ENCODE results near the gene RNASE2. TPM values are rescaled to one million over a fixed set of nuclear protein-coding genes. Genes with fewer than 3 reads are reported as not detected.
"Not testable (repeated sequence)": the region's sequence is repeated elsewhere in the genome, so short reads cannot be mapped to it uniquely, and the experiment has no call there.

RNASE2 gene
- total RNA-seq, 1 donor from 2014 or later: not detected

DNA sequence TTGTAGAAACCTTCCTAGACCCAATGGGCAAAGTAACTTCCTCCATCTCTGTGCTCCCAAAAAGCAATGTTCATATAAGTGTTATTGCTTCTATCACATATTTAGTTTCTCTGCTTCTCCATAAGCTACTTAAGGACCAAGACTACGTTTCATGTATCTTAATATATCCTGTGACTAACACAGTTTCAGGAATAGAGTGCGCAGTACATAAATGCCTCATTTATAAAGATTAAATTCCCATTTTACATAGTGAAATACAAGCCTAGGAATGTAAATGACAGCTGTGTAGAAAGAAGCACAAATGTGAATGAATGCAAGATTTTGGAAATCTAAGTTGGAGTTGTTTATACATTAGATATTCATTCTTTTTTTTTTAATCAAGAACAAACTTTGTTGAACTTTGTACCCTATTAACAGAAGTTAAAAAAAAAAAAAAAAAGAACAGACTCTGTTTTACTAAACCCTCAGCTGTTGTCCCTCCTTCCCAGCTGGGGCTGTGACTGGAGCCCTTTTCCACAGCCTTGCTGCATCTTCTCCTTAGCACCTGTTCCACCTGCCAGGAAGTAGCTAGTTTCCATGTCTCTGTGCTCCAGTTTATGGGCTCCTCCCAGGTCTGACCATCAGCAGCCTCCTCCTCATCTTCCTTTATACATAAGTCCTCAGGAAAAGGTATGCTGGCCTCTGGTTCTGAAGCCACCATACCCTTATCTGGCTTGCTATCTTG, 27.5 kb downstream of the RNASE2 start:
- DNase-seq (ENCODE audit: low read depth): peak; percentile 47

GRCh38 chr14:20985650-20986049, 30.4 kb downstream of the RNASE2 start:
- not testable (repeated sequence) for DNase-seq (ENCODE audit: low read depth)

DNA sequence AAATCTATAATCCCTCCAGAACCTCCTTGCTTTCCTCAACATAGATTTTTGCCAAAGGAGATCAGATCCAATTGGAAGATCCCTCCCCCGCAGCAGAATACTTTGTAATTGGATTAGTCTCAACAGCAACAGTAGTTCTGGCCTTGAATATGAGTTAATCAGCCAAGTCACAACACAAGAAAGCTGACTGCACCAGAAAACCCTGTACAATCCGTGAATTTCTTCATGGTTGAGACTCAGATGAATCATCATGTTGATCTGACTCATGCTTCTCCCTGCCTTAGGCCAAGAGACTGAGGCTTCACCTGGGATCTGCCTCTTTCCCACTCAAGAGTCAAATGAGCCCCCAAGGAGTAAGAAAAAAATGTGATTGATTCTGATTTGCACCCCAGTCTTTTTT, 31.5 kb downstream of the RNASE2 start:
- DNase-seq (ENCODE audit: low read depth): peak; percentile 53

DNA sequence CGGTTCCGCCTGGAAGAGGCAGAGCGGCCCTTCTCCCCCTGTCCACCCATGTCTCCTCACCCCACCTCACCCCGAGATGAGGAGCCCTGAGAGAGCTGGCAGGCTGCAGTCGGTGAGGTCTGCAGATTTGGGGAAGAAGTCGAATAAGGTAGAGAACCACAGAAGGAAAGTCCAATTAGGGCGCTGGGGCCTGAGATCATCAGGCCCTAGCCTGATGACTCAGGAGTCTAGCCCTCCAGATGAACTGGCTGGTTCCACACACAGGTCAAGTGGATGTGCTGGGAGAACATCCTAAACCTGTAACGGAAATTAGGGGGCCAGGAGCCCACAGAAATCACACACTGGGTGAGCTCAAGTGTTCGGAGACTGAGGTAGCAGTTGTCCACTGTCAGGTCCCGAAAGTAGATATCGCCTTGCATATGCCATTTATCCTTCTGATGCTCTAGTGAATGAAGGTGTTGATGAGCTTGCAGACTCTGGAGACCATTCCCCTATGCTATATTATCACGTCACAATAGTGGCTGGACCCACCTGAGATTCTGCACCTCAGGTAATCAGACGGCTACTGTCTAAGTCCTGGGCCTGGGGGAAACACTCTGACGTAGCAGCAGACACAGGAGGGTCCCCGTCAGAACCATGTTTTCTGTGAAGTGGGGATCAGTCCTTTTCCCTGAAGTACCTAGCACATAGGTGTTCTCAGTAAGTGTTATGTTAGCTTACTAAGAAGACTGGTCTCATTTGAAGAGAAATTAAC, 33.6 kb downstream of the RNASE2 start:
- DNase-seq (ENCODE audit: low read depth): peak; percentile 5

GRCh38 chr14:20989471-20989786, 34.1 kb downstream of the RNASE2 start:
- DNase-seq (ENCODE audit: low read depth): no peak

DNA sequence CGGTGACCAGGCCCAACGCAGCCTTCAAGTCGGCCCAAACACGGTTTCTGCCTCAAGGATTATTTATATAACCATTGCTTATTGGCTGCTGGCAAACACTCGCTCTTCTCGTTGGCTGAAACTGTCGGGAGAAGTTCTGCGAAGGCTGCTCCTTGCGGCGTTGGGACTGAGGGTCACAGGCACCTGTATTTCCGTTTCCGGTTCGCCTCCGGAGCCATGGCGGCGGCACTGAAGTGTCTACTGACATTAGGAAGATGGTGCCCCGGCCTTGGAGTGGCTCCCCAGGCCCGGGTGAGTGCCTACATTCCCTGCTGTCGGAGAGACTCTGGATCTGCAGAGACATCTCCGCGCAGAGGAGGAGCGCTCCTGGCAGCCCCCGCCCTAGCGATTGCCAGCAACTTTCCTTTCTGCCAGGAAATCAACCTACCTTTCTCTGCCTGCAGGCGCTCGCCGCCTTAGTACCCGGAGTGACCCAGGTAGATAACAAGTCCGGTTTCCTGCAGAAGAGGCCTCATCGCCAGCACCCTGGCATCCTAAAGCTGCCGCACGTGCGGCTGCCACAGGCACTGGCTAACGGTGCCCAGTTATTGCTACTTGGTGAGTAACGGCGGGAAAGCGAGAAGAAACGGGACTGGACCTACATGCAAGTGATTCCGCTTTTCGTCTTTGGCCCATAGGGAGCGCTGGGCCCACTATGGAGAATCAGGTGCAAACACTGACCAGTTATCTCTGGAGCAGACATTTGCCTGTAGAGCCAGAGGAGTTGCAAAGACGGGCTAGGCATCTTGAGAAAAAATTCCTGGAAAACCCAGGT, 34.7 kb downstream of the RNASE2 start, which contains the start of gene METTL17:
Gene METTL17 (plus strand): TSS at position 194 of the 814 bp plus-strand sequence. CDS start 23 bp downstream, at position 217.
- DNase-seq (ENCODE audit: low read depth): peak; percentile 98

DNA sequence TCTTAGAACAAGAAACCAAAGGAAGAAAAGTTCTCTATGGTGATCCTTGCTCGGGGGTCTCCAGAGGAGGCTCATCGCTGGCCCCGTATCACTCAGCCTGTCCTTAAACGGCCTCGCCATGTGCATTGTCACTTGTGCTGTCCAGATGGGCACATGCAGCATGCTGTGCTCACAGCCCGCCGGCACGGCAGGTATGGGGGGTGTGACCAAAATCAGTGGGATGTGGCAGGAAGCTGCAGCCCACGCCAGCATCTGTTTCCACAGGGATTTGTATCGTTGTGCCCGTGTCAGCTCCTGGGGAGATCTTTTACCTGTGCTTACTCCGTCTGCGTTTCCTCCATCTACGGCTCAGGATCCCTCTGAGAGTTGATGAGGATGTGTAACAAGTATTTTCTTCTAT, 41.2 kb downstream of the RNASE2 start:
- no peak for DNase-seq (ENCODE audit: low read depth)

GRCh38 chr14:20997115-20997514, 41.8 kb downstream of the RNASE2 start:
- no peak for DNase-seq (ENCODE audit: low read depth)

GRCh38 chr14:20997564-20997963, 42.3 kb downstream of the RNASE2 start:
- no peak for DNase-seq (ENCODE audit: low read depth)

DNA sequence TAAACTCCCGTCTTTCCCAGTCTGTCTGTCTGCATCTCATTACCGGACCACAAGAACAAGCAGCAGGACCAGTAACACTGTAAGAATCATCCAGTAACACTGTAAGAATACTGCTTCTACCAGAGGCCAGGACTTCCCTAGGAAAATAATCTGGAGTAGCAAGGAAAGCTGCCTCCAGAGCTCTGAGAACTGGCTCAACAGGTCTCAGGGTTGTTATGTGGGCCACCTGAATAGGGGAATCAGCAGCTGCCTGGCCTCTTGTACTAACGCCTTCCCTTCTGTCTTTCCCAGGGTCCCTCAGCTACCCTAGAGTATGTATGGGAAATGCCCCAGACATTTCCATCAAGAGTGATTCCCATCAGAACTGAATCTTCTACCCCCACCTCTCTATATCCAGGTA, 42.9 kb downstream of the RNASE2 start:
- no peak for DNase-seq (ENCODE audit: low read depth)

DNA sequence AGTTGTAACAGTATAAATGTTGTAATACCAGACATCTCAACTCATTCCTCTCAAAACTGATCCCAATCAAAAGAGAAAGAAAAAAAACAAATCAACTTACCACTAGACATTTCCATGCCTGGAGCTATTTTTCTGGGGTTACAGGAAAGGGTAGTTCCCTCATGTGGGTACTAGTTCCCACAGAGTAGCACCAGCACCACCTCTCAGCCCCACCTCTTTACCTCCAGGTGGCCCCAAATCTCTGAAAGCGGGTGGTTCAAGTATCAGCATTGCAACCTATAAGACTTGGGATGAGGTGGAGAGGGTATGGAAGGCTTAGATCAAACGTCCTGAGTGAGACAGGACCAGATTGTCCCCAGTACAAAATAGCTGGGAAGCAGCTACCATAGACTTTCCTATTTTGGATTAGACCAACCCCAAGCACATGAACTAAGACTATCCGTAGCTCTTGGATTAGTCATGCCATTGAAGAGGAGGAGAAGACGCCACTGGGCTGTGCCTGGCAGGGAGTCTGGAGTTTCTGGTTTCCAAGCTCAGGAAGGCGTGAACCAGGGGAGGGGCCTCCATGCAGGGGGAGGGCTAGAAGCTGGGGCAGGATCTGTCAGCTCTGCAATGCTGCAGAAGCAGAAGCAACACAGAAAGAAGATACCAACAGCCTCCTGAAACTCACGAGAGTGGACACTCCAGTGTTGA, 43.5 kb downstream of the RNASE2 start, which contains the start of gene SLC39A2:
Gene SLC39A2 (plus strand): TSS at position 620 of the 693 bp plus-strand sequence. CDS start 154 bp downstream, outside the sequence.
- peak; percentile 47 for DNase-seq (ENCODE audit: low read depth)

DNA sequence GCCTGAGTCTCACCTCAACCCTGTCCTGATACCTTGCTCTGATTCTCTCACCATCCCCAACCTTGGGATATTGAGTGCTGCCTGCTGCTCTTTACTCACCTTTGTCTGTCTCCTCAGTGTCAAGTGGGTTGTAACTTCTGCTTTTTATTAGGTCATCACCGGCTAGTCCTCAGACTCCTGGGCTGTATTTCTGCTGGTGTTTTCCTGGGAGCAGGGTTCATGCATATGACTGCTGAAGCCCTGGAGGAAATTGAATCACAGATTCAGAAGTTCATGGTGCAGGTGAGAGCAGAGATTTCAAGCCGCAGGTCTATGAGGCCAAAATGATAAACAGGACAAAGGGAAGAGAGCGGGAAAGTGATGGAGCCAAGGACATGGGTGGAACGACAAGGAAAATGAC, 44.3 kb downstream of the RNASE2 start:
- DNase-seq (ENCODE audit: low read depth): no peak

GRCh38 chr14:21001218-21001617, 45.9 kb downstream of the RNASE2 start:
- no peak for DNase-seq (ENCODE audit: low read depth)

GRCh38 chr14:21003788-21004346, 48.6 kb downstream of the RNASE2 start:
- DNase-seq (ENCODE audit: low read depth): no peak

Other genes starting within 250 kb of the RNASE2 start
- gene EDDM3A, start 209.6 kb upstream of the RNASE2 start, total RNA-seq: not detected in 2 replicates
- not detected in 2 replicates for gene EDDM3B, start 187.1 kb upstream of the RNASE2 start, total RNA-seq
- gene RNASE6, start 174.2 kb upstream of the RNASE2 start, total RNA-seq: not detected in 2 replicates
- gene RNASE1, start 152.6 kb upstream of the RNASE2 start, total RNA-seq: not detected in 2 replicates
- not detected in 2 replicates for gene RNASE3, start 64.1 kb upstream of the RNASE2 start, total RNA-seq
- 66.9 and 71.5 TPM in 2 replicates for gene METTL17, start 34.5 kb downstream of the RNASE2 start, total RNA-seq
- not detected in 2 replicates for gene SLC39A2, start 43.8 kb downstream of the RNASE2 start, total RNA-seq
- gene NDRG2, start 69.6 kb downstream of the RNASE2 start, total RNA-seq: 45.4 and 61.1 TPM in 2 replicates
- gene TPPP2, start 74.7 kb downstream of the RNASE2 start, total RNA-seq: not detected in 2 replicates
- not detected in 2 replicates for gene RNASE13, start 79.3 kb downstream of the RNASE2 start, total RNA-seq
- gene RNASE7, start 86.9 kb downstream of the RNASE2 start, total RNA-seq: 0.16 TPM in 1 of 2 replicates, not detected in the other
- not detected in 2 replicates for gene RNASE8, start 102.3 kb downstream of the RNASE2 start, total RNA-seq
- gene ARHGEF40, start 114.8 kb downstream of the RNASE2 start, total RNA-seq: 45.2 and 67.3 TPM in 2 replicates
- 33.2 and 49.8 TPM in 2 replicates for gene ZNF219, start 143.2 kb downstream of the RNASE2 start, total RNA-seq
- gene TMEM253, start 145.6 kb downstream of the RNASE2 start, total RNA-seq: 0.83 and 1.6 TPM in 2 replicates
- not detected in 2 replicates for gene OR5AU1, start 200.6 kb downstream of the RNASE2 start, total RNA-seq